Measurements from ENCODE around the gene CNTNAP2. TPM values are rescaled to one million over a fixed set of nuclear protein-coding genes. Genes with fewer than 3 reads are reported as not detected.

Gene CNTNAP2
- total RNA-seq, 1 donor from 2014 or later = 0.27 TPM

- TF ChIP-seq, protein P1, sequence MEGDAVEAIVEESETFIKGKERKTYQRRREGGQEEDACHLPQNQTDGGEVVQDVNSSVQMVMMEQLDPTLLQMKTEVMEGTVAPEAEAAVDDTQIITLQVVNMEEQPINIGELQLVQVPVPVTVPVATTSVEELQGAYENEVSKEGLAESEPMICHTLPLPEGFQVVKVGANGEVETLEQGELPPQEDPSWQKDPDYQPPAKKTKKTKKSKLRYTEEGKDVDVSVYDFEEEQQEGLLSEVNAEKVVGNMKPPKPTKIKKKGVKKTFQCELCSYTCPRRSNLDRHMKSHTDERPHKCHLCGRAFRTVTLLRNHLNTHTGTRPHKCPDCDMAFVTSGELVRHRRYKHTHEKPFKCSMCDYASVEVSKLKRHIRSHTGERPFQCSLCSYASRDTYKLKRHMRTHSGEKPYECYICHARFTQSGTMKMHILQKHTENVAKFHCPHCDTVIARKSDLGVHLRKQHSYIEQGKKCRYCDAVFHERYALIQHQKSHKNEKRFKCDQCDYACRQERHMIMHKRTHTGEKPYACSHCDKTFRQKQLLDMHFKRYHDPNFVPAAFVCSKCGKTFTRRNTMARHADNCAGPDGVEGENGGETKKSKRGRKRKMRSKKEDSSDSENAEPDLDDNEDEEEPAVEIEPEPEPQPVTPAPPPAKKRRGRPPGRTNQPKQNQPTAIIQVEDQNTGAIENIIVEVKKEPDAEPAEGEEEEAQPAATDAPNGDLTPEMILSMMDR (IDR thresholded peaks at IDR 0.05) = no peak
- Mint-ChIP-seq H3K9me3 (ENCODE audit: low read depth) (peaks cover 4% of the 10 kb centered on the region), H3K4me1 (ENCODE audit: low read depth) (peaks cover 51% of the 10 kb centered on the region), H3K4me3 (ENCODE audit: unreplicated experiment) (no peak overlapping the region), H3K36me3 (ENCODE audit: low read depth) (no peaks in the 10 kb centered on the region), H3K27ac (ENCODE audit: unreplicated experiment) (no peak overlapping the region), H3K27me3 (ENCODE audit: low read depth) (peaks cover 42% of the 10 kb centered on the region)
- no peak for DNase-seq (ENCODE audit: low spot score)
Observed at GRCh38 chr7:148337246-148337965, 2220.8 kb downstream of the CNTNAP2 start.

GRCh38 chr7:148337995-148338747, 2221.6 kb downstream of the CNTNAP2 start:
- no peak overlapping the region for H3K27ac Mint-ChIP-seq (ENCODE audit: unreplicated experiment)
- H3K9me3 Mint-ChIP-seq (ENCODE audit: low read depth) = peaks cover 4% of the 10 kb centered on the region
- no peaks in the 10 kb centered on the region for H3K36me3 Mint-ChIP-seq (ENCODE audit: low read depth)
- H3K27me3 Mint-ChIP-seq (ENCODE audit: low read depth) = peaks cover 49% of the 10 kb centered on the region
- TF ChIP-seq, protein P1 (IDR thresholded peaks at IDR 0.05) = no peak
- H3K4me3 Mint-ChIP-seq (ENCODE audit: unreplicated experiment) = no peak overlapping the region
- peaks cover 44% of the 10 kb centered on the region for H3K4me1 Mint-ChIP-seq (ENCODE audit: low read depth)
- no peak for DNase-seq (ENCODE audit: low spot score)

DNA sequence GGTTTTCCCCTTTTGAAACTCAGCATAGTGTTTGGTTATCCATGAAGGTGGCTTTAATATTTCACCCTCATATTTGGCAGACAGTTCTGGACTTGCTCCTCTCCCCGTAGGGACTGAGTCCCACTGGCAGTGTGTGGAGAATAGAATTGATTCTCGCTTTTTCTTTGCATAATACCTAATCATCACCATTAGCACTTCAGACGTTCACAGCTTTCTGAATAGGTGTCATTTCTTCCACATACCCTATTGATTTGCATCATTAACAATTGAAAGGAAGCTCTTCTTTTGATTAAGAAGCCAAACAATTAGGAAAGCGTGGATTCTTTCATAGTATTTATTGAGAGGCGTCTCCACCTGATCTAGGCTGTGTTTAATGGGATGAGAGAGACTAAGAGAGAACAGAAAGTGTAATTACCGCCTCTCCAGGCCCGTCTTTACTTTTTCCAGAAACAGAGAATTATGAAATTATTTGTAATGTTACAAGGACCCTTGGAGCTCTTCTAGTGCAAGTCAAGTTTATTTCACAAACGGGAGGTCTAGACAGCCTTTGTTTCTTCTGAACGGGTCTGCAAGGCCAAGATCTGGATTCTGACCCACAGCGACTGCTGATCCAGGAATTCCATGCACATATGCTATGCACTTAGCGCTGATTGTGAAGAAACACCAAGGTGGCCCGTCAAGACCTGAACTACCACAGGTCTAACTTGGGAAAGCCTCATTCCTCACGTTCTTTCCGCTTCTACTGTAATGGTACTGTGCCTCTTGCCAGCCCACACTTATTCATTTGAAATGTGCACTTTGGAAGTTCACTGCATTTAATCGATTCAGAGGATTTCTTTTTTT, 2224.1 kb downstream of the CNTNAP2 start:
- TF ChIP-seq, protein P1 (IDR thresholded peaks at IDR 0.05) = no peak
- peaks cover 60% of the 10 kb centered on the region for H3K27me3 Mint-ChIP-seq (ENCODE audit: low read depth)
- H3K36me3 Mint-ChIP-seq (ENCODE audit: low read depth) = no peaks in the 10 kb centered on the region
- H3K9me3 Mint-ChIP-seq (ENCODE audit: low read depth) = no peaks in the 10 kb centered on the region
- H3K27ac Mint-ChIP-seq (ENCODE audit: unreplicated experiment) = no peak overlapping the region
- H3K4me1 Mint-ChIP-seq (ENCODE audit: low read depth) = peaks cover 25% of the 10 kb centered on the region
- H3K4me3 Mint-ChIP-seq (ENCODE audit: unreplicated experiment) = no peak overlapping the region
- DNase-seq (ENCODE audit: low spot score) = no peak

DNA sequence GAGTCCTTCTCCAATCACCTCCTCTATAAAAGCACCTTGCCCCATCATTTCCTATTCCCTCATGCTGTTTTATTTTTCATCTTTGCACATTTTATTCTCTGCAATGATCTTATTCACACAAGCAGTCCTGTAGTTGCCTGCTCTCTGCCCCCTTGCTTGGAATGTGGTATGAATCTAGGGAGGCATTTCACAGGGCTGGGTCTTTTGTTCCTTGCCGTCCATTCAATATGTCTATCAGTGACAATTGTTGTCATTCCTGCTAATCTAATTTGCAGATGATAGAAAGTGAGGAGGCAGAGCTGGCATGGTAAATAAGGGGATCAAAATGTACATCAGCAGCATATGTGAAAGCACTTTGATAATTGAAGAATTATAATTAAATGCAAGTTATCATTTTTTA, 2227.8 kb downstream of the CNTNAP2 start:
- DNase-seq (ENCODE audit: low spot score) = no peak
- Mint-ChIP-seq H3K4me1 (ENCODE audit: low read depth) (peaks cover 4% of the 10 kb centered on the region), H3K36me3 (ENCODE audit: low read depth) (no peaks in the 10 kb centered on the region), H3K4me3 (ENCODE audit: unreplicated experiment) (no peak overlapping the region), H3K9me3 (ENCODE audit: low read depth) (no peaks in the 10 kb centered on the region), H3K27ac (ENCODE audit: unreplicated experiment) (no peak overlapping the region), H3K27me3 (ENCODE audit: low read depth) (peaks cover 41% of the 10 kb centered on the region)
- TF ChIP-seq, protein P1 (IDR thresholded peaks at IDR 0.05) = no peak

DNA sequence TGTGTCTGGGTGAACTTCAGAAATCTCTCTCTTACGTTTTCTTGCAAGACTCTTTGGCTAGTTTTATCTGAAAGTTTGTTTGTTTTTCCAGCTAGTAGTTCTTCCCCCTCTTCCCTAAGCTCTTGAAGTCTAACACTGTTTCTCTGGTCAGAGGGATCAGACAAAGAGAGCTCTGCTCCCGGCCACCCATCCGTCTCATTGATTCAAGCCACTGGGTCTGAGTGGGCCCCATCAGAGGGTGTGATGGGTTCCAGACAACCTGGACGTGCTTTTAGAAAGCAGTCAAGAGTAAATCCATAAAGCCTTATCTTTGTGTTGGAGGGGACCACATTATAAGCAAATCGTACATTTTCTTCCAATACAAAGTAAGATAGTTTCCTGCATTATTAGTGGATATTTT, 2231.4 kb downstream of the CNTNAP2 start:
- no peak for DNase-seq (ENCODE audit: low spot score)
- Mint-ChIP-seq H3K4me3 (ENCODE audit: unreplicated experiment) (no peak overlapping the region), H3K36me3 (ENCODE audit: low read depth) (no peaks in the 10 kb centered on the region), H3K4me1 (ENCODE audit: low read depth) (no peaks in the 10 kb centered on the region), H3K27ac (ENCODE audit: unreplicated experiment) (no peak overlapping the region), H3K9me3 (ENCODE audit: low read depth) (no peaks in the 10 kb centered on the region), H3K27me3 (ENCODE audit: low read depth) (peaks cover 18% of the 10 kb centered on the region)
- TF ChIP-seq, protein P1 (IDR thresholded peaks at IDR 0.05) = no peak
